Right renal cortex interstitium (tissue), 3 donors: Measurements from ENCODE around the gene INO80. TPM values are rescaled to one million over a fixed set of nuclear protein-coding genes. Genes with fewer than 3 reads are reported as not detected.
"Not testable (repeated sequence)": the region's sequence is repeated elsewhere in the genome, so short reads cannot be mapped to it uniquely, and the experiment has no call there.

Experiments
- DNase-seq, 3 donors: peaks; one replicate each; pipeline ENCODE4 v3.0.0-alpha.2; 2013; ENCODE audit warnings: low read depth in 3 of 3, low spot score in 2 of 3
- polyA plus RNA-seq, 3 donors: library from polyadenylated mRNA; unstranded; fragments of 120-200 nt; gene quantifications; one replicate each; pipeline ENCODE4 v1.2.1, GENCODE V29; 2013; ENCODE audit not compliant: insufficient read length in 3 of 3

Gene INO80
- polyA plus RNA-seq, 3 donors, result 23.4 to 25.8 (median 23.5) TPM

DNA sequence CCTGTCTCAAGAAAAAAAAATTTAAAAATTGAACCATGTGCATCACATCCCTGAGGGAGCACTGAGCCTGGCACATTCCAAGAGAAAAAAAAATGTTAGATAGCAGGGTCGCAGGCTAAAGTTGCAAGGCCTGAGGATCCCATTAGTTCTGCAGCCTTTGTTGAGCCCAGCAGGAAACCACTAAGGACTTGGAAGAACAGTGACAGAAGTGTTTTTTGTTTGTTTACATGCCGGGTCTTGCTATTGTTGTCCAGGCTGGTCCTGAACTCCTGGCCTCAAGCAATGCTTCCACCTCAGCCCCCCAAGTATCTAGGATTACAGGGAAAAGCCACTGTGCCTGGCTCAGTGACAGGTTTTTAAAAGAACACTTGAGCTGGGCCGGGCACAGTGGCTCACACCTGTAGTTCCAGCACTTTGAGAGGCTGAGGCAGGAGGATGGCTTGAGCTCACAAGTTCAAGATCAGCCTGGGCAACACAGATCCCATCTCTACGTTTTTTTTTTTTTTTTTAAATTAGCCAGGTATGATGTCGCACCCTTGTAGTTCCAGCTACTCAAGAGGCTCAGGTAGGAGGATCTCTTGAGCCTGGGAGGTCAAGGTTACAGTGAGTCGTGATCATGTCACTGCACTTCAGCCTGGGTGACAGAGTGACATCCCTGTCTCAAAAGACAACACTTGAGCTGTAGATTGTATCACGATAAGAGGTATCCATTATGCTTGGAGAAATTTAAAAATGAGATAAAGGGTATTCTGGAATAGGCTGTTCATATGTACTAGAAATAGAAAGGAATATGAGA is 147.6 kb downstream of the INO80 start:
- no peak for DNase-seq

DNA sequence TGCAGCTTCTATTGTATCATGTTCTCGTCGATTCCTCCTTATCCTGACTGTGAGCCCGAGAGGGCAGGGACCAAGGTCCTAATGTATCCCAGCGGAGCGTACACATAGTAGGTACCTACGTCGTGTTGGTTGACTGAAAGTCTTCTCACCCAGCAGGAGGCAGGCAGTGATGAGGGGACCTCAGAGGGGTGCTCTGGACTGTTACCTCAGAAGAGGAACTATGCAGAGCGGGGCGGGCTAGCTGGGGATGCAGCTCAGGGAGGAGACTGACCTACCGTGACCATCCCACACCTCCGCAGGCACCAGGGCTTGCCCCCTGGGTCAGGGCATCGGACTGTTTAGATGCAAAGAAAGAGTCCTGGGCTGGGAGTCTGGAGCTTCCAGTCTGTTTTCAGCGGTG is 151.4 kb downstream of the INO80 start:
- DNase-seq, result no peak

DNA sequence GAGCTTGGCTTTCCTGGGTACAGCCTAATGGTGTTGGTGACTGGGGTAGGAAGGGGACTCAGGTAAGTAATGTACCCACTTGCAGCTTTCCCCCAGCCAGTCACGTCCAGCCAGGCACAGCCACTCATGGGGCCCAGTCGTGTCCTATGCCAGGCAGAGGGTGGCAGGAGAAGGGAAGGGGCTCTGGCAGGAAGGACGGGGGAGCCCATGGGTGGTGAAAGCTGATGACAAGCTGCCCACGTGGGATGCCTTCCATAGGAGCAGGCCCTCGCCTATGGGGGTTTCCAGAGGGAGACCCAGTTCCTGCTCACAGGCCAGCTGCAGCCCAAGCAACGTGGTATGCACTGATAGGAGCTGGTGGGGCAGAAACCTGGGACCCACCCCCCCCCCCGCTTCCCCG is 152.1 kb downstream of the INO80 start:
- DNase-seq, result no peak

- no peak for DNase-seq
Measured at GRCh38 chr15:40963201-40963600, 152.9 kb downstream of the INO80 start.

DNA sequence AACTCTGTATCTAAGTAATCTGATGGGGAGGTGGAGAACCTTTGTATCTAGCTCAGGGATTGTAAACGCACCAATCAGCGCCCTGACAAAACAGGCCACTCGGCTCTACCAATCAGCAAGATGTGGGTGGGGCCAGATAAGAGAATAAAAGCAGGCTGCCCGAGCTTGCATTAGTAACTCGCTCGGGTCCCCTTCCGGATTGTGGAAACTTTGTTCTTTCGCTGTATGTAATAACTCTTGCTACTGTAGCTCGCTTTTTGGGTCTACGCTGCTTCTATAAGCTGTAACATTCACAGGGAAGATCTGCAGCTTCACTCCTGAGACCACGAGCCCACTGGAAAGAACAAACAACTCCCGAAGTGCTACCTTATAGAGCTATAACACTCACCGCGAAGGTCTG is 153.8 kb downstream of the INO80 start:
- DNase-seq, result not testable (repeated sequence)

- DNase-seq, result not testable (repeated sequence)
Measured at GRCh38 chr15:40961740-40962139, 154.3 kb downstream of the INO80 start.

- DNase-seq, result no peak
Measured at GRCh38 chr15:40960925-40961324, 155.2 kb downstream of the INO80 start.

- no peak for DNase-seq
Measured at GRCh38 chr15:40960151-40960885, 155.8 kb downstream of the INO80 start.

DNA sequence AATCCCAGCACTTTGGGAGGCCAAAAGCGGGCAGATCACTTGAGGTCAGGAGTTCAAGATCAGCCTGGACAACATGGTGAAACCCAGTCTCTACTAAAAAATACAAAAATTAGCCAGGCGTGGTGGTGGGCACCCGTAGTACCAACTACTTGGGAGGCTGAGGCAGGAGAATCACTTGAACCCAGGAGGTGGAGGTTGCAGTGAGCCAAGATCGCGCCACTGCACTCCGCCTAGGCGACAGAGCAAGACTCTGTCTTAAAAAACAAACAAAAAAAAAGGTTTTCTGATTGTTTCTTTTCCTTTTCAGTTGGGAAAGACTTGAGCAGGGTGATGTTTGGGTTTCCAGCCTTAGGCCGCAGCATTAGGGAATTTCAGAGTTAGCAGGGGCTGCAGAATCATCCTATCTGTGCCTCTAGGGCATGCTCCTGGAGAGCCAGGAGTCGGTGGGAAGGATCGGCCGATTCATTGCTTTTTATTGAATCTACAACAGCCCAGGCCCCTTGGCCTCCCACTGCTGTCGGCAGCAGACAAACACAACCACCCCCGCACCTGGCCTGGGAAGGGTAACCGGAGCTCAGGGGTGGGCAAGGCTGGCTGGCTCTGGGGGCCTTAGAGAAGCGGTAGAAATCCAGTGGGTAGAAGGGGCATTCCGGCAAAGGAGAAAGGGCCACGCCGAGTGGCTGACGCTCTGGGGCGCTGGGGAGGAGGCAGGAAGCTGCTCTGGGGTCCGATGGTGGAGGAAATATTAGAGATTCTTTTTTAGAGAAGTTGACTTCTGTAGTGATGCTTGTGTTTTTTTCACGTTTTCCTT is 156.5 kb downstream of the INO80 start:
- no peak for DNase-seq

DNA sequence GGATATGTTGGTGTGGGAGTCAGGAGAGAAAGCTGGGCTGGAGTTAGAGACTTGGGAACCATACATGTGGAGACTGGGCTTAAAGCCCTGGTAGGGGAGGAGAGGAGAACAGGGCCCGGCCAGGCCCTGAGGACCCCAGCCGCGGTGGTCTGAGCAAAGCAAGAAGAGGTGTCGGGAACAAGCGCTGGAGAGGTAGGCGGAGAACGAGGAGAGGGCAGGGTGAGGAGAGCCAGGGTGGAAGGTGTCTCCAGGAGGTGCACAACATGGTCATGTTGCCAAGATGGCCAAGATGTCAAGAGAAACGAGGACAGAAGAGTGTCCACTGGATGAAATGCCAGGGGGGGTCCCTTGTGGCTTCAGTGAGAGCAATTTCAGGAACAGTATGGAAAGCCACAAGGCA is 157.4 kb downstream of the INO80 start:
- no peak for DNase-seq

GRCh38 chr15:40958146-40958545 is 157.9 kb downstream of the INO80 start:
- DNase-seq, result no peak

DNA sequence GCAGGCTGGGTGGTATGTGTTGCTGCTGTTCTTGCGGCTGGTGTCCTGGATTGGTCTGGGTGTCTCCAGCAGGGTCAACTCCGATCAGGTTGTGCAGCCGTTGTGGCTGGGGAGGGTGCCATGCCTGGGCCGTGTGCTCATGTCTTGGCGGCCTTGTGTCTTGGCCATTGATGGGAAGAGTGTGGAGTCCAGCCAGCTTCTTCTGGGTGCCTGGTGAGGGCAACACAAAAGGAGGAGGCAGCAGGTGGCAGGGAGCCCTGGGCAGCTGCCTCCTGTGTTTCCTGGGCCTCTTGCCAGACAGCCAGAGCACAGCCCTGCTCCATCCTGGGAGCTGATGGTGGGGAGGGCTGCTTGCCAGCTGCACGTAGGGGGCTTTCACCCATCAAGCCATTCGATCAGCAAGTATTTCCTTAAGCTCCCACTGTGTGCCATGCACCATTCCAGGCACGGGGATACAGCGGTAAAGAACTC is 158.5 kb downstream of the INO80 start:
- no peak for DNase-seq

GRCh38 chr15:40957041-40957555 is 159.0 kb downstream of the INO80 start:
- DNase-seq, result no peak

DNA sequence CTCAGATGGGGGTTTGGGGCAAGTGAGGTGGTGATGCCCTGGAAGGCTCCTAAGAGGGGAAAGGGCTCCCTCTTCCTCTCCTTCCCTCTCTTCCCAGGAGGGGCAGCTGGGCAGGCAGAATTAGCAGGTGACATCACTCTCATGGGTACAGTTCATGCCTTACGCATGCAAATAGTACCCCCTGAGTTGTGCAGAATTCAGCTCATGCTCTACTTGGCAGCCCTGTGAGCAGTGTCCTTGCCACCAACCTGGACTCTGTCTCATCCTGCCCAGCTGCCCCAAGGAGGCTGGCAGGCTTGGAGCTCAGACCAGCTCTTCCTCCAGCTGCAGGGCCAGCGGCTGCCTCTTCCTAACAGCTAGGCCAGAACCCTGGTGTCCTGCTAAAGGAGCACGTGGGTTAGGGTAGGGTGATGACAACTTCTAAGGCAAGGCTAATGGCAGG is 159.5 kb downstream of the INO80 start:
- DNase-seq, result no peak

GRCh38 chr15:40955930-40956540 is 160.0 kb downstream of the INO80 start:
- DNase-seq, result no peak

DNA sequence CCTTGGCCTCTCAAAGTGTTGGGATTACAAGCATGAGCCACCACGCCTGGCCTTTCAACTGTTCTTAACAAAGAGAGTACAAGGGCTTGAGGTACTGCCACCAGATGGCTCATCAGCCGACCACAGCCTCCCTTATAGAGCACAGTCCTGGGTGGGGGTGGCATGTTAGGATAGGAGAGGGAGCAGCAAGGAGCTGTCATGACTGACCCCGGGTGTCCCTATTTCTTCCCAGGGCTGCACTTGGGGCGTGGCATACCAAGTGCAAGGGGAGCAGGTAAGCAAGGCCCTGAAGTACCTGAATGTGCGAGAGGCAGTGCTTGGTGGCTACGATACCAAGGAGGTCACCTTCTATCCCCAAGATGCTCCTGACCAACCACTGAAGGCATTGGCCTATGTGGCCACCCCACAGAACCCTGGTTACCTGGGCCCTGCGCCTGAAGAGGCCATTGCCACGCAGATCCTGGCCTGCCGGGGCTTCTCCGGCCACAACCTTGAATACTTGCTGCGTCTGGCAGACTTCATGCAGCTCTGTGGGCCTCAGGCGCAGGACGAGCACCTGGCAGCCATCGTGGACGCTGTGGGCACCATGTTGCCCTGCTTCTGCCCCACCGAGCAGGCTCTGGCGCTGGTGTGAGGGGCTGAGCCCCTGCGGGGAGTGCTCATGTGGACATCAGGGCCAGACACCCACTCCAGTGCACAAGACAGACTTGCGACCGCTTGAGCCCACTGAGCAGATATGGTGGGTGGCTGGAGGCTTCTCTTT is 160.8 kb downstream of the INO80 start:
- no peak for DNase-seq

DNA sequence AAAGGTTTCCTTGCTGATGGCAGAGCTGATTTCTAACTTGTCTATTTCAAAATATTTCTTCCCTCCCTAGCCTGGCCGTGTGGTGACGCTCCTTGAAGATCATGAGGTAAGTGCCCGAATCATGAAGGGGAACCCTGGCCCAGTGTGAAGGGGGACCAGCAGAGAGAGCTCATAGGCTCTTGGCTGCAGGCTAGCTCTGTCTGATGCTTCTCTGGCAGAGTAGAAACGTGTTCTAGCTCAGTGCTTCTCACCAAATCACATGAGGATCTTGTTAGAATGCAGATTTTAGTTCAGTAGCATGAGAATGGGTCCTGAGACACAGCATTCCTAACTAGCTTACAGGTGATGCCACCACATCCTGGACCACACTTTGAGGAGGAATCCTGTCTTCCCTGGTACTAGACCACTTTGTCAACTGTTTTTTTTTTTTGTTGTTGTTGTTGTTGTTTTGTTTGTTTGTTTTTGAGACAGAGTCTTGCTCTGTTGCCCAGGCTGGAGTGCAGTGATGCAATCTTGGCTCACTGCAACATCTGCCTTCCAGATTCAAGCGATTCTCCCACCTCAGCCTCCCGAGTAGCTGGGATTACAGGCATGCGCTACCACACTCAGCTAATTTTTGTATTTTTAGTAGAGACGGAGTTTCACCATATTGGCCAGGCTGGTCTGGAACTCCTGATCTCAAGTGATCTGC is 161.8 kb downstream of the INO80 start:
- not testable (repeated sequence) for DNase-seq

GRCh38 chr15:40953713-40954074 is 162.4 kb downstream of the INO80 start:
- DNase-seq, result no peak
